Measurements from ENCODE around the gene KLHL29.
A peak's percentile ranks its signal among the peaks of the same experiment; 100 is the strongest.
"Not testable (repeated sequence)": the region's sequence is repeated elsewhere in the genome, so short reads cannot be mapped to it uniquely, and the experiment has no call there.

Gene KLHL29

GRCh38 chr2:23734416-23734815 is 349.4 kb downstream of the KLHL29 start:
- FAIRE-seq (peak; percentile 33), DNase-seq (ENCODE audit: insufficient read length, low spot score) (no peak)
- TF ChIP-seq SPI1 (IDR thresholded peaks at IDR 0.05; ENCODE audit: low read depth, low read length) (no peak), POLR2A (IDR thresholded peaks at IDR 0.05; ENCODE audit: low read depth, low read length) (no peak), POLR2AphosphoS5 (IDR thresholded peaks at IDR 0.05; ENCODE audit: low read depth, low read length) (no peak), PAX5 (IDR thresholded peaks at IDR 0.05; ENCODE audit: insufficient read depth, low read length, severe bottlenecking) (no peak), TAF1 (IDR thresholded peaks at IDR 0.05; ENCODE audit: low read depth, low read length) (no peak), POU2F2 (IDR thresholded peaks at IDR 0.05; ENCODE audit: low read depth, low read length) (no peak)

DNA sequence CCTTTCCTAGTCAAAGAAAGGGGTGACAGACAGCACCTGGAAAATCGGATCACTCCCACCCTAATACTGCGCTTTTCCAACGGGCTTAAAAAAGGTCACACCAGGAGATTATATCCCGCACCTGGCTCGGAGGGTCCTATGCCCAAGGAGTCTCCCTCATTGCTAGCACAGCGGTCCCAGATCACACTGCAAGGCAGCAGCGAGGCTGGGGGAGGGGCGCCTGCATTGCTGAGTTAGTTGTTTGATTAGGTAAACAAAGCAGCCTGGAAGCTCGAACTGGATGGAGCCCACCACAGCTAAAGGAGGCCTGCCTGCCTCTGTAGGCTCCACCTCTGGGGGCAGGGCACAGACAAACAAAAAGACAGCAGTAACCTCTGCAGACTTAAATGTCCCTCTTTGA is 351.8 kb downstream of the KLHL29 start:
- not testable (repeated sequence) for DNase-seq (ENCODE audit: insufficient read length, low spot score)

GRCh38 chr2:23745068-23745725 is 360.2 kb downstream of the KLHL29 start:
- TF ChIP-seq SPI1 (IDR thresholded peaks at IDR 0.05; ENCODE audit: low read depth, low read length) (no peak), POLR2AphosphoS5 (IDR thresholded peaks at IDR 0.05; ENCODE audit: low read depth, low read length) (no peak), POU2F2 (IDR thresholded peaks at IDR 0.05; ENCODE audit: low read depth, low read length) (no peak), TAF1 (IDR thresholded peaks at IDR 0.05; ENCODE audit: low read depth, low read length) (no peak), POLR2A (IDR thresholded peaks at IDR 0.05; ENCODE audit: low read depth, low read length) (no peak), PAX5 (IDR thresholded peaks at IDR 0.05; ENCODE audit: insufficient read depth, low read length, severe bottlenecking) (no peak)
- peak; percentile 51 for FAIRE-seq
- DNase-seq (ENCODE audit: insufficient read length, low spot score) = no peak

More for the DNA sequence above, 351.8 kb downstream of the KLHL29 start:
- FAIRE-seq = not testable (repeated sequence)

GRCh38 chr2:23745726-23746105 is 360.7 kb downstream of the KLHL29 start:
- FAIRE-seq = no peak
- DNase-seq (ENCODE audit: insufficient read length, low spot score) = no peak
- TF ChIP-seq TAF1 (IDR thresholded peaks at IDR 0.05; ENCODE audit: low read depth, low read length) (no peak), POLR2A (IDR thresholded peaks at IDR 0.05; ENCODE audit: low read depth, low read length) (no peak), SPI1 (IDR thresholded peaks at IDR 0.05; ENCODE audit: low read depth, low read length) (no peak), PAX5 (IDR thresholded peaks at IDR 0.05; ENCODE audit: insufficient read depth, low read length, severe bottlenecking) (no peak), POLR2AphosphoS5 (IDR thresholded peaks at IDR 0.05; ENCODE audit: low read depth, low read length) (no peak), POU2F2 (IDR thresholded peaks at IDR 0.05; ENCODE audit: low read depth, low read length) (no peak)

DNA sequence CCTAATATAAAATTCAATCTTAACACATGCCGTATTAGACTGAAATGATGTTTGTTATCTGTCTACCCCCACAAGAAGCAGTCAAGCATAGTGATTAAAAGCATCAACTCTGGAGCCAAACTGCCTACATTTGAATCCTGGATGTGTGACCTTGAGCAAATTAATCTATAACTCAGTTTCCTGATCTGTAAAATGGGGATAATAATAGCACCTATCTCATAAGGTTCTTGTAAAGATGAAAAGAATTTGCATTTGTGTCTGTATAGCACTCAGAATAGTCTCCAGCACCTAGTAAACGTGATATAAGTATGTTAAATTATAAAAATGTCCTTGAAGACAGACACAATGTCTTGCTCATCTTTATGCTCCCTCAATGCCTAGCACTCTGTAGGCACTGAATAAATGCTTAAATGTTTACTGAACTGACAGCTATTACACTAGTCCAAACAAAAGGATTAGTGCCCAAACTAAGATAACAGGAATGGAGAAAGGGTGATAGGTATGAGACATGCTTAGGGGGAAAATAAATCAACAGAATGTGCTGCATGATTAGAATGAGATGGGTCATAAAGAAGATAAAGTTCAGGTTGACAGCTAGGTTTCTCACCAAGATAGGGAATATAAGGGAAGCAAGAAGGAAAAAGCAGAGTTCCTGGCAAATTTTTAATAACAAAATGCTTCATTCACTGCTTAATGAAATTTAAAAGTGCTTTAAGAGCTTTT is 361.3 kb downstream of the KLHL29 start:
- FAIRE-seq = no peak
- TF ChIP-seq TAF1 (IDR thresholded peaks at IDR 0.05; ENCODE audit: low read depth, low read length) (no peak), SPI1 (IDR thresholded peaks at IDR 0.05; ENCODE audit: low read depth, low read length) (no peak), POLR2A (IDR thresholded peaks at IDR 0.05; ENCODE audit: low read depth, low read length) (no peak), POU2F2 (IDR thresholded peaks at IDR 0.05; ENCODE audit: low read depth, low read length) (no peak), POLR2AphosphoS5 (IDR thresholded peaks at IDR 0.05; ENCODE audit: low read depth, low read length) (no peak), PAX5 (IDR thresholded peaks at IDR 0.05; ENCODE audit: insufficient read depth, low read length, severe bottlenecking) (no peak)
- no peak for DNase-seq (ENCODE audit: insufficient read length, low spot score)

- no peak for DNase-seq (ENCODE audit: insufficient read length, low spot score)
- TF ChIP-seq POLR2AphosphoS5 (IDR thresholded peaks at IDR 0.05; ENCODE audit: low read depth, low read length) = no peak
- no peak for FAIRE-seq
These were observed 366.8 kb downstream of the KLHL29 start for GRCh38 chr2:23751747-23752265.

GRCh38 chr2:23753291-23754010 is 368.5 kb downstream of the KLHL29 start:
- no peak for TF ChIP-seq POLR2AphosphoS5 (IDR thresholded peaks at IDR 0.05; ENCODE audit: low read depth, low read length)
- FAIRE-seq = no peak

GRCh38 chr2:23754970-23755369 is 370.0 kb downstream of the KLHL29 start:
- no peak for DNase-seq (ENCODE audit: insufficient read length, low spot score)
- no peak for FAIRE-seq
- TF ChIP-seq POU2F2 (IDR thresholded peaks at IDR 0.05; ENCODE audit: low read depth, low read length) (no peak), PAX5 (IDR thresholded peaks at IDR 0.05; ENCODE audit: insufficient read depth, low read length, severe bottlenecking) (no peak), TAF1 (IDR thresholded peaks at IDR 0.05; ENCODE audit: low read depth, low read length) (no peak), POLR2A (IDR thresholded peaks at IDR 0.05; ENCODE audit: low read depth, low read length) (no peak), SPI1 (IDR thresholded peaks at IDR 0.05; ENCODE audit: low read depth, low read length) (no peak)

More at GRCh38 chr2:23753291-23754010, 368.5 kb downstream of the KLHL29 start:
- DNase-seq (ENCODE audit: insufficient read length, low spot score) = no peak

- DNase-seq (ENCODE audit: insufficient read length, low spot score) = no peak
- FAIRE-seq = no peak
- no peak for TF ChIP-seq TAF1 (IDR thresholded peaks at IDR 0.05; ENCODE audit: low read depth, low read length)
- TF ChIP-seq PAX5 (IDR thresholded peaks at IDR 0.05; ENCODE audit: insufficient read depth, low read length, severe bottlenecking) = no peak
- no peak for TF ChIP-seq SPI1 (IDR thresholded peaks at IDR 0.05; ENCODE audit: low read depth, low read length)
- TF ChIP-seq POU2F2 (IDR thresholded peaks at IDR 0.05; ENCODE audit: low read depth, low read length) = no peak
- no peak for TF ChIP-seq POLR2A (IDR thresholded peaks at IDR 0.05; ENCODE audit: low read depth, low read length)
- TF ChIP-seq POLR2AphosphoS5 (IDR thresholded peaks at IDR 0.05; ENCODE audit: low read depth, low read length) = no peak
These were observed 371.8 kb downstream of the KLHL29 start for GRCh38 chr2:23756593-23757292.
